GM18511 (cell line): ENCODE measurements around the gene HSPG2.
"Not testable (repeated sequence)": the region's sequence is repeated elsewhere in the genome, so short reads cannot be mapped to it uniquely, and the experiment has no call there.

ENCODE experiments used
- ATAC-seq: cut with Tn5 transposase; IDR thresholded peaks from one replicate; pipeline ENCODE4 v1.9.1; 2021; ENCODE audit warnings: mild to moderate bottlenecking, moderate library complexity; ENCODE audit not compliant: unreplicated experiment

Gene HSPG2

GRCh38 chr1:21956720-21957552 is 19.8 kb upstream of the HSPG2 start:
- no peak for ATAC-seq

DNA sequence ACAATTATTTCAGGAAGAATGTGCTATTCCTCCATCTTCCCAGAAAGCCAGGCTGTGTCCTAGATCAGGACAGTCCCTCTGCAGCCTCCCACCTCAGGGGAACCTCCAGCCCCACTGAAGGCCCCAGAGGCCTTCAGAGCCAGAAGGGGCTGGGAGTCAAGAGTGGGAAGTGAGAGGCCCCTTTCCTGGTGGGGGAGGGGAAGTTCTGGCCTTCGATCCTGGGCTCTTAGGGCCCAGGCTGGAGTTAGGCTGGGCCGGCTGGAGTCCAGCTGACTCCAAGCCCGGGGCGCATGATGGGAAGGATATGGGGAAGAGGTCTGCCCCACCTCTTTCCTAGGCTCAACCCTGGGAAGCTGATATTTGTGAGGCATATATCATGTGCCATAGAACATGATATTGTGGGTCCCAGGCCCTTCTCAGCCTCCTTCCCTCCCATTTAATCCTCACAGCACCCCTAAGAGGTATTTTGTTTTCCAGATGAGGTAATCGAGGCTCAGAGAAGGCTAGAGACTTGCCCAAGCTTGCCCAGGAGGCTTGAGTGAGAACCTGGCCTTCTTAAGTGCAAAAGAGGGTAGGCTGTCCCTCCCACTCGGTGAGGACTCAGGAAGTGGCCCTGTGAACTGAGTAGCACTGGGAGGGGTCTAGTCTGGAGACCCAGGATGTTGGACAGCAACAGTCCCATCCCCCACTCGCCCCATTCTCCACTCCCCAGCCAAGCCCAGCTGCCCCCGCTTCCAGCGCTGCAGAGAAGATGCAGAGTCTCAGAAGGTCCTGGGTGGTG is 18.6 kb upstream of the HSPG2 start:
- no peak for ATAC-seq

DNA sequence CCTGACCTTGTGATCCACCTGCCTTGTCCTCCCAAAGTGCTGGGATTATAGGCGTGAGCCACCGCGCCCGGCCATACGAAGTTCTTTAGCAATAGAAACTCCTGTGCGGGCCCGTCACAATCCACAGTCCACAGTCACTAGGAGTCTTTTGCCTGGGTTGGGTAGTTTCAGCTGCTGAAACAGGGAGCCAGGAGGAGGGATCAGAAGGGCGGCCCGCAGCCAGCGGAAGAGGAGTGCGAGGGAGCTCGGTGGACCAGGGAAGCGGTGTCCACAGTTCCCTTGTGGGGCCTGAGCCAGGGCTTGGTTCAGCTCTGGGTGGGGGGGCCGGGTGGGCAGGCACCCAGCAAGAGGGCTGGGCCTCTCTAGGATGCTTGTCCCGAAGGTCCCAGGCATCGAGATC is 17.9 kb upstream of the HSPG2 start:
- ATAC-seq, result no peak

GRCh38 chr1:21952786-21953520 is 15.8 kb upstream of the HSPG2 start:
- ATAC-seq, result no peak

GRCh38 chr1:21951226-21951870 is 14.2 kb upstream of the HSPG2 start:
- no peak for ATAC-seq

GRCh38 chr1:21950734-21951133 is 13.6 kb upstream of the HSPG2 start:
- ATAC-seq, result no peak

GRCh38 chr1:21946836-21947587 is 9.9 kb upstream of the HSPG2 start:
- no peak for ATAC-seq

GRCh38 chr1:21944733-21945073 is 7.6 kb upstream of the HSPG2 start:
- no peak for ATAC-seq

DNA sequence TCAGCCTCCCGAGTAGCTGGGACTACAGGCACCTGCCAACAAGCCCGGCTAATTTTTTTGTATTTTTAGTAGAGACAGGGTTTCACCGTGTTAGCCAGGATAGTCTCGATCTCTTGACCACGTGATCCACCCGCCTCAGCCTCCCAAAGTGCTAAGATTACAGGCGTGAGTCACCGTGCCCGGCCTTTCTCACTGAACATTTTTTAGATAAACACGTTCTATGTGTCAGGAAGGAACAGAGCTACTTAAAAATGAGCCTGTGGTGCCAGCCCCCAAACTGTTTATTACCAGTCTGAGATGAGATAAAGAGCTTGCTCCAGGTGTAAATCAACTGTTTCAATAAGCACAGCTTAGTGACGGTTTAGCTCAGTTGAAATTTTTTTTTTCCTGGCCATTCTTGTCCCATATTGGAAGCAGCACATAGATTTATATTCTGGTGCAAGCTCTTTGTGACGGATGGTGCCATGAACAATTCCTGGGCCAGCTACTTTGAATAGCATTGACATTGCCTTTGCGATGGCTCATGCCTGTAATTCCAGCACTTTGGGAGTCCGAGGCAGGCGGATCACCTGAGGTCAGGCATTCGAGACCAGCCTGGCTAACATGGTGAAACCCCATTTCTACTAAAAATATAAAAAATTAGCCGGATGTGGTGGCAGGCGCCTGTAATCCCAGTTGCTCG is 6.0 kb upstream of the HSPG2 start:
- not testable (repeated sequence) for ATAC-seq

DNA sequence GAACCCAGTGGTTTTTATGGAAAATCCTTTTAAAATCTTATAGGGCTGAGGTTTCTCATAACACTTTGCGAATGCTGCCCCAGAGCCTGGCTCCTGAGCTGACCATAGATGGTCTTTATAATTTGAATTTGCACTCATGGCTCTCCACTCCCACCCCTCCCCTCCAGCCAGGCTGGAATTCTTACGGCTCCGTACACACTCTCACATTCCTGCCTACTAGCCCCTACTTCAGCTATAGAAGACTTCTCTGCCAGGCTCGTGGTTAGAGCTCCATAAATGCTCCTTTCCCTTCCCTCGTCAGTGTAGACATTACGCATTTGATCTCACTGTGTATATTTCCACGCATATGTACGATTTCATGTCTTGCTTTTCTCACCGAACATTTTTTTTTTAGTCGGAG is 5.4 kb upstream of the HSPG2 start:
- ATAC-seq, result no peak

- ATAC-seq, result no peak
Observed at GRCh38 chr1:21941370-21941769, 4.3 kb upstream of the HSPG2 start.

DNA sequence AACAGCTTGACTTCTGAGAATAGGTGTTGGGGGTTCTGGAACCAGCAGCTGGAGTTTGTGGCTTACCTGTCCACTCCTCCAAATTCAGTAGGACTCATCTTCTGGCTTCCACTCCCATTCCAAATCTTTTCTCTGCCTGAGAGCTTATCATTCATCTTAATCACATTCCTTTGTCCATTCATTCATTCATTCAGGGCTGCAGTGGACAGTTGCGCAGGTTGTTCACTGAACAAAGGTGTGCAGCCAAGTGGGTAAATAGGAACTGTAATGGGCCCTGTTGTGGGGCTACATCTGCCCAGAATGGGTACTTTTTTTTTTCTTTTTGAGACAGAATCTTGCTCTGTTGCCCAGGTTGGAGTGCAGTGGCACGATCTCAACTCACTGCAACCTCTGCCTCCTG is 3.4 kb upstream of the HSPG2 start:
- ATAC-seq, result no peak

GRCh38 chr1:21939650-21940374 is 2.7 kb upstream of the HSPG2 start:
- no peak for ATAC-seq

GRCh38 chr1:21938732-21939538 is 1.8 kb upstream of the HSPG2 start:
- ATAC-seq, result no peak

DNA sequence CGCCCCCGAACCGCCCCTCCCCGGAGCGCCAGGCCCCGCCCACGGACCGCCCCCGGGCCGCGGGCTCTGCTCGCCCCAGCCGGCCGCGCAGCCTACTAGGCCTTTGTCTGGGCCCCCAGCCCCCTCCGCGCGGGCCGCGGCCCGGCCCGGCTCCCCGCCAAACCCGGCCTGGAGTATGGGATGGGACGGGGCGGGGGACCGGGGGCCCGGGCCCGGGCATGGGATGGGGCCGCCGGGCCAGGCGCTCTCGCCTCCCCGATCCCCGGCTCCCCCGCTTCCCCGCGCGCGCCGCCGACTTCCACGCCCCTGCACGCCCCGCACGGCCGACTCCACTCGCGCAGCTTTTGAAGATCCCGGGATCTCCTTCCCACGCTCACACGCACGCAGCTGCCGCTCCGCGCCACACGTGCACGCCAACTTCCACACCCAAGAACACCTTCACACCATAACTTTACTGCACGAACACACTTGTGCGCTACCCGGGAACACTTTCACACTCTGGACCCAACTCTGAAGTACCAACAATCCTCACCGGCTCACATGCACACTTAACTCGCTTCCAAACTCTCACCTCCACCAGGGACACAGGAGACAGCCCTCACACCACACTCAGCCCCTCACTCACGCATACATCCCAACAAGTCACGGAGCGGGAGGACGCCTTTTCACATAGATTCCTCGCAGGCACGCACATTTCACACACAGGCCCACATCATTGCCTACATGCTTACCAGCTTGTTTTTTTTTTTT is 437 bp upstream of the HSPG2 start:
- ATAC-seq, result no peak

GRCh38 chr1:21936366-21937031 is 611 bp downstream of the HSPG2 start:
- ATAC-seq, result no peak

- ATAC-seq, result no peak
Observed at GRCh38 chr1:21935891-21936365, 1.2 kb downstream of the HSPG2 start.
